Brain microvascular endothelial cell (primary cell): Measurements from ENCODE around the gene PRSS33.

Experiments used
- DNase-seq: peaks from one replicate; pipeline ENCODE4 v3.0.0-alpha.2; 2020
- H3K27ac ChIP-seq: fragments of 250-450 bp; sonication (Bioruptor Pico); 2 replicates; pipeline ENCODE4 v1.5.1; 2020; ENCODE audit warnings: mild to moderate bottlenecking, moderate library complexity
- H3K27me3 ChIP-seq: fragments of 250-450 bp; sonication (Bioruptor Pico); replicated peaks from 2 replicates; pipeline ENCODE4 v1.5.1; 2020; ENCODE audit warnings: mild to moderate bottlenecking
- H3K36me3 ChIP-seq: fragments of 250-450 bp; sonication (Bioruptor Pico); replicated peaks from 2 replicates; pipeline ENCODE4 v1.5.1; 2020; ENCODE audit warnings: mild to moderate bottlenecking
- H3K4me3 ChIP-seq: 2 replicates; pipeline ENCODE4 v1.5.1; 2011; ENCODE audit warnings: low read depth, mild to moderate bottlenecking, control low read depth, low read length, moderate library complexity
- in situ Hi-C: cut with HindIII; loops from 2 replicates; pipeline ENCODE4 v1.10.0; 2017; ENCODE audit warnings: low sequenced_read_pairs, low pct_ligation_motif_present
- TF ChIP-seq, protein P1 (sequence below): IDR thresholded peaks from 2 replicates; pipeline ENCODE4 v1.5.1; 2011; ENCODE audit warnings: low read depth, mild to moderate bottlenecking, moderate library complexity, low read length, control low read depth, inconsistent platforms; ENCODE audit errors: missing control alignments

PRSS33 gene

DNA sequence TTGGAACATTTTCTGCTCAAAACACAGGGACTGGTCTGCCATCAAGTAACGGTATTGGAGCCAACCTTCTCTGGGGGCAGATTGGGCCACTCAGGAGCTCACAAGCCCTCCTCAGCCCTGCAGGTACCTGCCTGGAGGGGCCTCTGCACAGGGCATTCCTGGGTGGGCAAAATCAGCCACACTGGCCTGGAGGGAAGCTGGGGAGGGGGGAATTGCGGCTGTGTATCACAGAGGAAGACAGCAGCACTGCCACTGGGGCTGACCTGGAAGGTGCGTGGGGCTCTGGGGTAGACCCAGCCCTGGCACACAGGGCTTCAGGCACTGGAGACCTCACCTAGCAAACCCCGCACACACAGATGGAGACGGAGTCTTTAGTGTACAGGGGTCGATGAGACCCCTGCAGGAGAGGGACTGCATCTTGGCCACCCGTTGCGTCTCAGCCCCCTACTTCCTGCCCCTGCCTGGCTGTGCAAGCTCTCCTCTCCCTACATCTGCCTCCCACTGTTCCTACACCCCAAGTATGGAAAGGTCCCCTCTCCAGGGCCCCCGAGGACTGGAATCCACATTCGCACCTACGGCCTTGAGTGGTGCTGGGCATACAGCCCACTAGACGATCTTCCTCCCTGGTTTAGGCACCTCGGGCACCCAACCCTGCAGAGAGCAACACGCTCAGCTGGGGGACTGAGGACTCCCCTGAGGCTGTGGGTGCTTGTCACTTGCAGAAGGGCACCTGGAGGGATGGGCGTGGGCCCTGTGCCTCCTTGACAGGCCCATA is 42.1 kb downstream of the PRSS33 start:
- TF ChIP-seq, protein P1, sequence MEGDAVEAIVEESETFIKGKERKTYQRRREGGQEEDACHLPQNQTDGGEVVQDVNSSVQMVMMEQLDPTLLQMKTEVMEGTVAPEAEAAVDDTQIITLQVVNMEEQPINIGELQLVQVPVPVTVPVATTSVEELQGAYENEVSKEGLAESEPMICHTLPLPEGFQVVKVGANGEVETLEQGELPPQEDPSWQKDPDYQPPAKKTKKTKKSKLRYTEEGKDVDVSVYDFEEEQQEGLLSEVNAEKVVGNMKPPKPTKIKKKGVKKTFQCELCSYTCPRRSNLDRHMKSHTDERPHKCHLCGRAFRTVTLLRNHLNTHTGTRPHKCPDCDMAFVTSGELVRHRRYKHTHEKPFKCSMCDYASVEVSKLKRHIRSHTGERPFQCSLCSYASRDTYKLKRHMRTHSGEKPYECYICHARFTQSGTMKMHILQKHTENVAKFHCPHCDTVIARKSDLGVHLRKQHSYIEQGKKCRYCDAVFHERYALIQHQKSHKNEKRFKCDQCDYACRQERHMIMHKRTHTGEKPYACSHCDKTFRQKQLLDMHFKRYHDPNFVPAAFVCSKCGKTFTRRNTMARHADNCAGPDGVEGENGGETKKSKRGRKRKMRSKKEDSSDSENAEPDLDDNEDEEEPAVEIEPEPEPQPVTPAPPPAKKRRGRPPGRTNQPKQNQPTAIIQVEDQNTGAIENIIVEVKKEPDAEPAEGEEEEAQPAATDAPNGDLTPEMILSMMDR = no peak
- H3K4me3 ChIP-seq = no peak overlapping the region
- H3K36me3 ChIP-seq = no peaks in the 10 kb centered on the region
- H3K27me3 ChIP-seq = no peaks in the 10 kb centered on the region
- no peak for DNase-seq
- in situ Hi-C loops = no loop called here
- H3K27ac ChIP-seq = no peak overlapping the region

DNA sequence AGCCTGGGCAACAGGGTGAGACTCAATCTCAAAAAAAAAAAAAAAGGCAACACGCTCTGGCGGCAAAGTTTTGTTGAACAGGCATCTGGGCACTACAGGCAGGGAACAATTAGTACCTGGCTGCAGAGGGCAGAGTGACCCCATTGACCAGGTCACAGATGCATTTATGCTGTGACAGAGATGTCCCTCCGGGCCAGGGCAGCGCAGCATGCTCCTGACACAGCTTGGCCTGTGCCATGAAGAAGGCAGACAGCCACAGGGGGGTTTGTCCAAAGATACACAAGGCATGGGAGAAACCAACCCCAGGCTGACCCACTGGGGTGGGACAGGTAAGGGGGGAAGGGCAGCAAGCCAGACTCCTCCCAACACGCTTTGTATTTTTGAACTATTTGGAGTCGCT is 42.6 kb downstream of the PRSS33 start:
- TF ChIP-seq, protein P1 = no peak
- H3K27me3 ChIP-seq = no peaks in the 10 kb centered on the region
- H3K27ac ChIP-seq = no peak overlapping the region
- in situ Hi-C loops = no loop called here
- no peak overlapping the region for H3K4me3 ChIP-seq
- H3K36me3 ChIP-seq = no peaks in the 10 kb centered on the region
- DNase-seq = no peak

DNA sequence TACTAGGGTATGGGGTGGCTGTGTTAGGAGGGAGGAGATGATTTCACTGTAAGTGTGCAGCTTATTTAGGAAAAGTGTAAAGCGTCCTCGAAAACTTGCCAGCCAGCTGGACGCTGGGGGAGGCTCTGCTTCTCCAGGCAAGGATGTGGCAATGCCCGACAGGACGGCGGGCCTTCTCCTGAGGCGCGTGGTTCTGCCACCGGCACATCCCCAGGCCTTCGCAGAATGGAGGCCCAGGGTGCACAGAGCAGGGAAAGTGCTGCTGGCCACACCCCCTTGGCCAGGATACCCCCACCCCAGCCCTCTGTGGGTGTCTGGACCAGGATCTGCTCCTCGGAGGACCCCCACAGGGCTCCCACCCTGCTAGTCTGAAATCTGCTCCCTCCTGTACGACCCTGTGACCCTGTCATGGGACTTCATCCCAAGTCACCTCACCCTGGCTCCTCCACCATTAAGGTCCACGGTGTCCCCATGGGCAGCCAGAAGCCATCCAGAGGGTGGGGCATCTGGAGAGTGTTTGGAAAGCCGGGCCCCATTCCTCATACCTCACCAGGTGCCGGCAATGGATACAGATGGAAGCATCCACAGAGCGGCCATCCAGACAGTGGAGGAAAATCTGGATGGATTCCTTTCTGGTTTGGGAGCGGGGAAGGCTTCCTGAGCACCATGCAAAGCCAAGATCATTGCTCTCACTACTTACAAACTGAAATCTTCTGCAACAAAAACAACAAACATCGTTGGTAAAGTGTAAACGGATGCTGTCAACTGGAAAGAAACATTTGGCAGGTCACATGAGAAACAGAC is 44.2 kb downstream of the PRSS33 start:
- TF ChIP-seq, protein P1 = no peak
- Histone ChIP-seq H3K27me3 (no peaks in the 10 kb centered on the region), H3K27ac (no peak overlapping the region), H3K36me3 (no peaks in the 10 kb centered on the region), H3K4me3 (no peak overlapping the region)
- in situ Hi-C loops = no loop called here
- DNase-seq = no peak

GRCh38 chr16:2742323-2743006 is 44.9 kb downstream of the PRSS33 start:
- TF ChIP-seq, protein P1 = no peak
- Histone ChIP-seq H3K4me3 (no peak overlapping the region), H3K36me3 (no peaks in the 10 kb centered on the region), H3K27ac (no peak overlapping the region), H3K27me3 (no peaks in the 10 kb centered on the region)
- DNase-seq = no peak
- in situ Hi-C loops = no loop called here

DNA sequence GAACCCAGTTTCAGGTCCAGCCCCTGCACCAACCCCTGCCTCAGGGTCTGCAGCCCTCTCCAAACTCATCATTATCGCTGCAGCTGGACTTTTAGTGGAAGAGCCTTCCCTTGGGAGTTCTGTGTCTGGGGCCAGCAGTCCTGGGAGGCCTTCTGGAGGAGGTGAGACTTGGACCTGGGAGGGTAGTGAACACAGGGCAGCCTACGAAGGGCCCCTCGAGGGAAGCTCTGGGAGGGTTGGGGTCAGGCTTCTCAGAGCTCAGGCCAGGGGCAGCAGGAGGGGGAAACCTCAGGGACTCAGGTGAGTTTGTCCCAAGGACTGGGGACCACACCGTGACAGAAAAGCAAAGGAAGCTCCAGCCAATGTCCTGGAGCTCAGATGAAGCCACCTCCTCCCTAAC is 46.2 kb downstream of the PRSS33 start:
- H3K27ac ChIP-seq = no peak overlapping the region
- in situ Hi-C loops = no loop called here
- no peak overlapping the region for H3K4me3 ChIP-seq
- TF ChIP-seq, protein P1 = no peak
- H3K27me3 ChIP-seq = no peaks in the 10 kb centered on the region
- H3K36me3 ChIP-seq = no peaks in the 10 kb centered on the region
- no peak for DNase-seq
